A673 (cell line): ENCODE results near the gene PAK1IP1.

Source experiments
- CTCF ChIP-seq: fragments of 300-800, 200-600 bp; sonication (generic); conservative IDR thresholded peaks from 2 replicates; pipeline ENCODE4 v1.5.1; 2017; ENCODE audit warnings: low read depth, mild to moderate bottlenecking, antibody characterized with exemption, low read length, moderate library complexity, mixed read lengths
- EZH2 ChIP-seq: fragments of 200-600 bp; sonication (generic); IDR thresholded peaks from 2 replicates; pipeline ENCODE4 v1.6.1; 2017; ENCODE audit warnings: borderline replicate concordance, low read depth, mild to moderate bottlenecking, mixed read lengths, antibody characterized with exemption, low read length; ENCODE audit not compliant: poor library complexity, severe bottlenecking

- TF ChIP-seq EZH2 (no peak), CTCF (no peak)
Observed at GRCh38 chr6:10668126-10668917, 26.4 kb upstream of the PAK1IP1 start.
